Measurements from ENCODE around the gene TBRG4.

The TBRG4 gene

GRCh38 chr7:45053941-45054340 lies 57.6 kb downstream of the TBRG4 start:
- H3K4me1 ChIP-seq (ENCODE audit: control insufficient read depth, insufficient read depth, low read length), result no peaks in the 10 kb centered on the region
- DNase-seq (ENCODE audit: low read depth, low spot score), result no peak

GRCh38 chr7:45053401-45053800 lies 58.1 kb downstream of the TBRG4 start:
- H3K36me3 ChIP-seq (ENCODE audit: control insufficient read depth, insufficient read depth, low read length), result no peaks in the 10 kb centered on the region

More at GRCh38 chr7:45053941-45054340, 57.6 kb downstream of the TBRG4 start:
- no CpG with 5 or more reads among the region's 5 CpGs for WGBS (ENCODE audit: insufficient coverage, insufficient read length)
- Histone ChIP-seq H3K9me3 (ENCODE audit: control insufficient read depth, insufficient read depth, low read length) (no peaks in the 10 kb centered on the region), H3K4me3 (ENCODE audit: low read length) (no peak overlapping the region), H3K27ac (ENCODE audit: low read length) (no peak overlapping the region), H3K36me3 (ENCODE audit: control insufficient read depth, insufficient read depth, low read length) (no peaks in the 10 kb centered on the region), H3K27me3 (ENCODE audit: control insufficient read depth, insufficient read depth, low read length) (no peaks in the 10 kb centered on the region)

DNA sequence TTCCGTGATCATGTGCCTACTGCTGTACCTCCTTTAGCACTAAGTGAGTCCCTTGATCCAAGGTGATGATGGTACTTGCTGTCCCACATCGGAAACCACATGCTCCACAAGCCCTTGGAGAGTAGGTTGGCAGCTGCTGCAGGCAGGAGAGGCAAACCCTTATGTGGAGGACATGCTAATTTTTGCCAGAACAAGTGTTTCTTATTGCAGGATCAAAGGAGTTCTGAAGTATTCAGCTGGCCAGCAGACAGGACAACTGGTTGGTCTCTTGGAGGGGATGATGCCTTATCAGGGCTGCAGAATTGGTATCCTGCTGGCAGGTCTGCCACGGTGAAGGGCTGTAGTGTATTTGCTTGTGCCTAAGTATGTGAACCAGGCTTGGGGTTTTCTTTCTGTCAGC lies 59.5 kb downstream of the TBRG4 start:
- Histone ChIP-seq H3K9me3 (ENCODE audit: control insufficient read depth, insufficient read depth, low read length) (no peaks in the 10 kb centered on the region), H3K4me3 (ENCODE audit: low read length) (no peak overlapping the region), H3K36me3 (ENCODE audit: control insufficient read depth, insufficient read depth, low read length) (no peaks in the 10 kb centered on the region), H3K27ac (ENCODE audit: low read length) (no peak overlapping the region), H3K4me1 (ENCODE audit: control insufficient read depth, insufficient read depth, low read length) (no peaks in the 10 kb centered on the region), H3K27me3 (ENCODE audit: control insufficient read depth, insufficient read depth, low read length) (no peaks in the 10 kb centered on the region)
- no peak for DNase-seq (ENCODE audit: low read depth, low spot score)
- no CpG with 5 or more reads among the region's 3 CpGs for WGBS (ENCODE audit: insufficient coverage, insufficient read length)

More at GRCh38 chr7:45053401-45053800, 58.1 kb downstream of the TBRG4 start:
- Histone ChIP-seq H3K9me3 (ENCODE audit: control insufficient read depth, insufficient read depth, low read length) (no peaks in the 10 kb centered on the region), H3K4me3 (ENCODE audit: low read length) (no peak overlapping the region), H3K4me1 (ENCODE audit: control insufficient read depth, insufficient read depth, low read length) (no peaks in the 10 kb centered on the region), H3K27me3 (ENCODE audit: control insufficient read depth, insufficient read depth, low read length) (no peaks in the 10 kb centered on the region), H3K27ac (ENCODE audit: low read length) (no peak overlapping the region)
- WGBS (ENCODE audit: insufficient coverage, insufficient read length), result no CpG with 5 or more reads among the region's 6 CpGs
- no peak for DNase-seq (ENCODE audit: low read depth, low spot score)

DNA sequence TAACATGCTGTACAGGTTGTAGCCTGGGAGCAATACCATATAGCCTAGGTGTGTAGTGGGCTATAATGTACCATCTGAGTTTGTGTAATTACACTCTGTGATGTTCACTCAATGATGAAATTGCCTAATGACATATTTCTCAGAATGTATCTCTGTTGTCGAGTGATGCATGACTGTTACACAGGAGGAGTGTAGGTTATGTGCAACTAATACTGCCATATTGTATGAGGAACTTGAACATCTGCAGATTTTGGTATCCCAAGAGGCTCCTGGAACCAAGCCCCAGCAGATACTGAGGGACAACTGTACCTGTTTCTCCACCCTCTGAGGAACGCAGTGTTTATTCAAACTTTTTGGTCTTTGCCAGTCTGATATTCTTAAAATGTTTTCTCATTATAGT lies 61.3 kb downstream of the TBRG4 start:
- WGBS (ENCODE audit: insufficient coverage, insufficient read length), result no CpG with 5 or more reads among the region's 2 CpGs
- Histone ChIP-seq H3K36me3 (ENCODE audit: control insufficient read depth, insufficient read depth, low read length) (no peaks in the 10 kb centered on the region), H3K27ac (ENCODE audit: low read length) (no peak overlapping the region)

More for the DNA sequence above, 61.3 kb downstream of the TBRG4 start:
- no peak overlapping the region for H3K4me3 ChIP-seq (ENCODE audit: low read length)
- no peak for DNase-seq (ENCODE audit: low read depth, low spot score)
- H3K27me3 ChIP-seq (ENCODE audit: control insufficient read depth, insufficient read depth, low read length), result no peaks in the 10 kb centered on the region
- H3K9me3 ChIP-seq (ENCODE audit: control insufficient read depth, insufficient read depth, low read length), result no peaks in the 10 kb centered on the region
- no peaks in the 10 kb centered on the region for H3K4me1 ChIP-seq (ENCODE audit: control insufficient read depth, insufficient read depth, low read length)
